IPS-NIHi7 (cell line): ENCODE measurements around the gene C2orf49.

Experiments used
- DNase-seq: peaks from one replicate; pipeline ENCODE4 v3.0.0; 2012; ENCODE audit warnings: mixed read lengths; ENCODE audit errors: extremely low spot score

The C2orf49 gene

DNA sequence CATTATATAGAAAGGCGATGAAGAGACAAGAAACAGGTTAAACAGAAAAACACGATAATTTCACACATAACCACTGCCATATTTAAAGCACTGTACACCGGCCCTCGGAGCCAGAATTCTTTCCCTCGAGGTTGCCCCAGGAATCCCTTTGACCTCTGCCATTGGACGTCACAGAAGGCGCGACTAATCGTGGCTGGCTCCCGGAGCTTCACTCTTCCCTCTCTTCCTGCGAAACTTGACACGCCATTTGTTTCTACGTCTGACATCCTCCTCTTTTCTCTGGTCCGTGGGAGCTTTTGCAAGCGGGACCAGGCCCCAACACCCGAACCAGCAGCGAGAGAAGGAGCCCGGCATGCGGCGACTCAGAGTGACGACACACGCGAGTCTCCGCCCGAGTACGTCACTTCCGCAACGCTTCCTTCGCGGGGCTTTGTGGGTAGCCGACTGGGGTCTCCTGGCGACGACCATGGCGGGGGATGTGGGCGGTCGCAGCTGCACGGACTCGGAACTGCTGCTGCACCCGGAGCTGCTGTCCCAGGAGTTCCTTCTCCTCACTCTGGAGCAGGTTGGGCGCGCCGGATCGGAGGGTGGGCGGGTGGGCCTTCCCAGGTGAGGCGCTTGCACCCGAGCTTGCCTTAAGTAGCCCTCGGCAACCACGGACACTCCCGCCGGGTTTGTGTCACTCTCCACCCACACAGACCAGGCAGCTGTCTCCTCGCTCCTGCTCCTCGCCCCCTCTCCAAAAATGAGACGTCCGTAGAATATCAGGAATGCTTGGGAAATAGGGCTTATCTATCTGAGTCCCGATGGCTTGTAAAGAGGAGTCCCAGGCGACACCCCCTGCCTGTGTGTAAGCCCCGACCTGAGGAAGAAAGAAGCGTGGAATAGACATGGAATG, at the start of gene C2orf49:
C2orf49 (plus strand) TSS at position 419 of the 898 bp plus-strand sequence; CDS start at position 467, 48 bp downstream.
- peak; percentile 93 for DNase-seq

DNA sequence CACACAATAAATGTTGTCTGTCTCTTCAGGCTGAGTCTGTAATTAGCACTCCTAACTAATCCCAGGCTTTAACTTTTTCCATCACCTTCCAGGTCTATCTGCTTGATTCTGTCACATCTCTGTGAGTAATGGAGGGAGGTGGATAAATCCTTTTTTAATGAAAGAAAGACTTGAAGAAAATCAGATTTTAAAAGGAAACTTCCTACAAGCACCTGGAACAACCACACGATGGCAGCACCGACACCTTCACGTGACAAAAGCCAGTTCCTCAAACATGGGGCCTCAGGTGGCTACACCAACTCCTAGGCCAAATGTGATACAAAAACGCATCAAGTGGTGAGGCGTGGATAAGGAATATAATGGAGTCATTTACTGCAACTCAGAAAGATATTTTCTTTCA, 49.6 kb upstream of the C2orf49 start:
- DNase-seq, result peak; percentile 65

DNA sequence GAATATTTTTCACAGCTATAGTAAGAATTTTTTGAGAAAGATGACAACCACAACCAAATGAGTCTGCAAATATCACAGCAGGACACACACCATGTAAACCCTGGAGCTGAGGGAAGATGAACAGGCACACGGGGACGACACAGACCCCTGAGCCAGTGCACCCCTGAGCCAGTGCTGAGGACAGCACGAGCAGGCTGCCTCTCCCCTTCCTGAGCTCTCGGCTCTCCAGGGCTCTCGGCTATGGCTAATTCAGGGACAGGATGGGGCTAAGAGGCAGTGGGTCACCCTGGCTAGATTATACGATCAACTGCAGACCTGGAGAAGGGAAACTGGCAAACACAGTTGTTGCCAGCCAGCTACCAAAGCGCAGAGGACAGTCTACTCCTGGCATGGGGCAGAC, 49.2 kb upstream of the C2orf49 start:
- no peak for DNase-seq

GRCh38 chr2:105290981-105291660, 46.2 kb upstream of the C2orf49 start:
- no peak for DNase-seq

DNA sequence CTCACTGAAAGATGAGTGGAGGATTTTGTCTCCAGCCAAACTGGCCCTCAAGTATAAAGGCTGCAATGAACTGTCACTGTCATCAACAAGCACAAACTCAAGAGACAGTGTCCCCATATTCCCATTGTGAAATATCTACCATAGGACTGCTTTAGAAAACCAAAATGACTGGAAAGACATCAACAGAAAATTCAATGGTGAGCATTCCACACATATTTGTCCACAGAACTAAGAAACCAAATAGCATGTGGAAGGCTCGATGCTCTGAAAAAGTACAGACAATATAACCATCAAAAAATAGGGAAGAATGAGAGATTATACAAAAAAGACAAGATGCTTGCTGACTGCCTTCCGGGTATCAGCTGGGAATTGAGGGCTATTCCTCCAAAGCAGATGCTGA, 45.4 kb upstream of the C2orf49 start:
- DNase-seq, result no peak

- DNase-seq, result no peak
Observed at GRCh38 chr2:105294046-105294445, 43.3 kb upstream of the C2orf49 start.

DNA sequence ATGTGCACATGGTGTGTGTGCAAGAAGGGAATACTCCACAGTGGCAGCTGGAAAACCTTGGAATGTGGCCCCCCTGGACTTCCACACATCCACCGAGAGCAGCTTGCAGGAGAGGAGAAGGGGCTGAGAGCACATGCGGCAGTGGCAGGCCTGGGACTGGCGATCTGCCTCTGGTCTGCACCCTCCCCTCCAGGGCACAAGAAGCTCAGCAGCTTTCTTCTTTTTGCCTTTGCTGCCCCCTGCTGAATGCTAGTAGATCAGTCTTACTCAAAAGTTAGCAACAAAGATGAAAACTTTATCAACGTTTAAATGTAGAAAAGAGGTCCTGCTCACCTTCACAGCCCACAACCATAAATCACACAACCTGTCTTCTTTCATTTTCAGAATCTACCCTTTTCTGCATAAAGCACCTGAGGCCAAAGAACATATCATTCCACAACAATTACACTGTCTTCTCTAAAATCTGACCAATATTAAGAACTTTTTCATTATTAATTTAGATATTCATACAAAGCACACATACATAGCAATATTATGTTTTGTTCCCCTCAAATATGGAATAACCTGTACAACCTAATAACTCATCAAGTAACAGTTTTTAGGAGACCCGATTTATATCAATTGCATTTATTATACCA, 42.4 kb upstream of the C2orf49 start:
- DNase-seq, result peak; percentile 88

DNA sequence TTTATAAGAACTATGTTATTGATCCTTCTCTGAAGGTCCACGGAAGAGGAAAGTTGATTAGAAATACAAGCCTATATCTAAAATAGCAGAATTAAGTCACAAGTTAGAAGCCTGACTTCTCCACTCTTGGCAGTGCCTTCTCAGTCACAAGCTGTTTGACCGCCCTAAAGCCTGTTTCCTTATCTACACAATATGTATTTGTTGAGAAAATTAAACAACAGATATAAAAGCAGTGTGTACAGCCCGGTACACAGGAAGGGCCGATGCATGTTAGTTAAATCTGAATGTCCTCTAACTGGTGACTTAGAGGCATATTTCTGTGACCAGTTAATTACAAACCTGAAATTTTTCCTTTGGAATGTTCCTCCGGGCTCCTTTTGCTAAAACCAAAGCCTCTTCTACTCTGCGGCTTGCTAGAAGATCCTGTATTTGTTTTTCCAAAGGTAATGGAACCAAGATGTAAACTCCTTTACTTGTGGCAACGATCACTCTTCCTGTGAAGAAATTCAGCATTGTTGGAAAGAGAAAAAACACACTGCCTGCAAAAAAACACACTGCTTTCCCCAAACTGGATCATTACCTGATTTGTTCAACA, 41.2 kb upstream of the C2orf49 start:
- no peak for DNase-seq

GRCh38 chr2:105297216-105297615, 40.1 kb upstream of the C2orf49 start:
- DNase-seq, result no peak

GRCh38 chr2:105298017-105298416, 39.3 kb upstream of the C2orf49 start:
- DNase-seq, result no peak

- peak; percentile 54 for DNase-seq
Observed at GRCh38 chr2:105299290-105299689, 38.0 kb upstream of the C2orf49 start.

DNA sequence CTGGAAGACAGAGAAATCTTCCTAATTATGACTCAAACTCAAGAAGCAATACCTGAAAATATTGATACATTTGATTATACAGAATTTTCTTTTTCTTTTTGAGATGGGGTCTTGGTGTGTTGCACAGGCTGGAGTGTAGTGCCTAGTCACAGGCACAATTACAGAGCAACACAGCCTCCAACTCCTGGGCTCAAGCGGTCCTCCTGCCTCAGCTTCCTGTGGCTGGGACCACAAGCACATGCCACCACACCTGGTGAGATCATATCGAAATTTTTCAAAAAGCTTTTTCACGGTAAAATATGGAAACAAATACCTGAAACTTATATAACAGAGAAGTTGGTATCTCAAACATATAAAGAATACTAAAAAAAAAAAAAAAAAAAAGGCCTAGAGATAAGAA, 35.7 kb upstream of the C2orf49 start:
- DNase-seq, result no peak

DNA sequence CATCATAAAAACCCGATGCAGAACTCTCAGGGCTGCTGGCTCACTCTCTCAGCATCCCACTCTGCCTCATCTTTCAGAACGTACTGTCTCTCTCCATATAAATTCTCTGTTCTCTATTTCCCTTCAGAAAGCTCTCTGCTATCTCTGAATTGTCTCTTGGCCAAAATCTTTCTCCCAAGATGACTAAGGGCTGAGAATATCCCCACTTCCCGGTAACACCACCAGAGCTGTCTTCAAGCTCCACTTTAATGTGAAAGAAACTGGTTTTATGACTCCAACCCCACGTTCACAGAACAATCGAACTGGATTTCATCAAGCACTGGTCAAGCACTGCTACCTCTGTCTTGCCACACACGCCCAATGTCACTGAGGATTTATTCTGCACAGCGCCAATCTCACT, 30.2 kb upstream of the C2orf49 start:
- DNase-seq, result no peak

- DNase-seq, result no peak
Observed at GRCh38 chr2:105307550-105307949, 29.8 kb upstream of the C2orf49 start.

- no peak for DNase-seq
Observed at GRCh38 chr2:105307962-105308361, 29.4 kb upstream of the C2orf49 start.

DNA sequence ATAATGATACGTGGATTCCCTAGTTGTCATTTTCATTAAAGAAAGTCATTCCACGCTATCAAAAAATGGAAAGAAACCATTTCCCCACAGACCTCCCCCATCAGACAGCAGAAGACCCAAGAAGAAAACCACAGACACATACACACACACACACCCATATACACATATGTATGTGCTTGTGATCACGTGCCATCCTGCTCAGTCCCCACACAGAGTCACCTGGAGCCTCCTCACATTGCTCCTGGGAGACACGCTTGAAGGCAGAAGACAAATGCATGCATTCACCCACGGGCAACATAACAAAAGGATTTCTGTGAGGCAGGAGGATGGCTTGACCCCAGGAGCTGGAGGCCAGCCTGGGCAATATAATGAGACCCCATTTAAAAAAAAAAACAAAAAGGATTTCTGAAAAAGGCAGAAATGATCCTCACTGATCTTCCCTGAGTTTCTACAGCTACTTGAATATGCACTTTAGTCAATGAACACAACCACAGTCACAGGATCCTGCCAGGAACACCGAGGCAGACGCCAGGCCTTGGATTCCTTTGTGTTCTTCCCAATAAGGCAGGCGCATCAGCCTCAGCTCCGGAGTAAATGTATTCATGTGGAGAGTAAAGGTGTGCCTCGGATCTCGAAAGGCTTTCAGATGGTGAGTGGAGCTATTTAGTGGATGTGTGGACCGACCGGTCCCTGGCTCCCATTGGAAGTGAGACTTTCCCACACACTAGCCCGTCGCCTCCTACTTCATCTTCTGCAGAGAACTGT, 28.8 kb upstream of the C2orf49 start:
- no peak for DNase-seq

DNA sequence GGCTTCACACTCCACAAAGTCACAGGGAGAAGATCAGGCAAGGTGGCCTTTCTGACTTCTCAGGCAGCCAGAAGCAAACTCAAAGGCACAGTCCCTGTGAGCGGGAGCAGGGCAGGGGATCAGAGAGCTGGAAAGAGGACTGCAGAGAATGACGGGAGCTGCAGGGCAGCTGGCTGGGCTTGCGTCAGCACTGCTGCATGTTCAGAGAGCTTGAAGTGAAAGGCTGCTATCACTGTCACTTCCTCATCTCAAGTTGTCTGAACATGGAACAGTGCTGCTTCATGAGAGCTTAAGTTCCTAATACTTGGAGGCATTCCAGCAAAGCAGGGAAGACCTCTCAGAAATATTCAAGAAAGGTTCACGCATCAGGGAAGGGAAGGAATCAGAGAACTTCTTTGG, 28.2 kb upstream of the C2orf49 start:
- no peak for DNase-seq

DNA sequence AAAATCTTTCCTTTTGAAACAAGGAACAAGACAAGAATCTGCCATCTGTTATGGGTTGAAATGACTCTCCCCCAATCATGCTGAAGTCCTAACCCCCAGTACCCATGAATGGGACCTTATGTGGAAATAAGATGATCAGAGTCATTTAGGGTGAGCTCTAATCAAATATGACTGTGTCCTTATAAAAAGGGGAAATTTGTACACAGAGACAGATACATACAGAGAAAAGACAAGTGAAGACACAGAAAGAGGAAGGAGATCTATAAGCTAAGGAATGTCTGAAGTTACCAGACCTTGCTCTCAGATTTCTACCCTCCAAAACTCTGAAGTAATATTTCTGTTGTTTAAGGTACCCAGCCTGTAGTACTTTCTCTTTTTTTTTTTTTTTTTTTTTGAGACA, 23.5 kb upstream of the C2orf49 start:
- no peak for DNase-seq

- no peak for DNase-seq
Observed at GRCh38 chr2:105315314-105315713, 22.0 kb upstream of the C2orf49 start.

GRCh38 chr2:105317937-105318336, 19.4 kb upstream of the C2orf49 start:
- DNase-seq, result no peak

- no peak for DNase-seq
Observed at GRCh38 chr2:105320651-105321215, 16.6 kb upstream of the C2orf49 start.
